DMS 273 (cell line): ENCODE data around the gene NETO1.

Experiments used
- DNase-seq: peaks from one replicate; lab custom pipeline; 2025; ENCODE audit not compliant: unreplicated experiment; lab: John Stamatoyannopoulos, UW

NETO1 gene

GRCh38 chr18:72846736-72847533, 20.9 kb downstream of the NETO1 start:
- no peak for DNase-seq

GRCh38 chr18:72843743-72844142, 24.0 kb downstream of the NETO1 start:
- no peak for DNase-seq

DNA sequence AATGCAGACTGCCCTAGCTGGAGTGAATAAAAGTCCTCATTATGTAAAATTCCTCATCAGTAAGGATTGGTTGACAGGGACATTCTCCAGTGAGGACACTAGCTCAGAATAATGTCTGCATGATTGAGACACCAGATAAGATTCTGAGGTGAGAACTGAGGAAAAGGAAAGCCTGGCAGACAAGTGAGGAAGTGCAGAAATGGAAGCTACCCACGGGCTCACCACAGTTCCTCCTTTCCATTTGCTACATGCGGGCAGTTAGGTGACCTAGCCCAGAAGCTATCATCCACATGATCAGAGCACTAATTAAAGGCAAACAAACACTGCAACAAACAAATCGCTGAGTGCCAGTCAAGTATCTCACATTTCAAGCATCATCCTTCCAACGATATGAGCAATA, 27.7 kb downstream of the NETO1 start:
- DNase-seq: no peak

DNA sequence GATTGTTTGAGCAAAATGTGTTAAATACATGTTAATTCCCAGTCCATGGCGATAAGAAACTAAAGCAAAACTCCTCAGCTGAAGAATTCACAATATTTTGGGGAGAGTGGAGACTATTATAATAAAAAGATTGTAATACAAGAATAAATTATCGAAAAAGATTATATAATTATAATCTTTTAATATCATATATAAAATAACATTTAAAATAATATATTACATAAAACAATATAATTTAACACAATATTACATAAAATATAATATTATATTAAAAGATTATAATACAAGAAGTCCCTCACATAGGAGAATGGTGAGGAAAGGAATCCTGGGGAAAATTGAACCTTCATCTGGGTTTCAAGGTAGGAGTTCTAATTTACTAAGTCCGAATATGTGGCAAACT, 33.1 kb downstream of the NETO1 start:
- no peak for DNase-seq

DNA sequence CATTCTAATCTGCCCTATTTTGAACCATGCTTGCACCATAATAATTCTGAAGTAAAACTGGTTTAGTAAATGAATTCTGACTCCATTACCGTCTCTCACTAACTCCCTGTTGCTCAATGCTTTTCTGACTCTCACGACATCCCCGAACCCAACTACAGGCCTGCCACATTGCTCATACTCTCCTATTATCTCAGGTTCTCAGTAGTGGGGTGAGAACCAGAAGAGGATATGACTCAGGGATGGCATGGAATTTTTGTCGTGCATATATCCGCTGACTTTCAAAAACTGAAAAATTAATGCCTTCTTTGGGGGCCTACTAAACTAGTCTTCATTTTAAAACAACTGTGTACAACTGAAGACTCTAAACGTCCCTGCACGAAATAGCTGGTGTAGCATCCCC, 34.3 kb downstream of the NETO1 start:
- no peak for DNase-seq

DNA sequence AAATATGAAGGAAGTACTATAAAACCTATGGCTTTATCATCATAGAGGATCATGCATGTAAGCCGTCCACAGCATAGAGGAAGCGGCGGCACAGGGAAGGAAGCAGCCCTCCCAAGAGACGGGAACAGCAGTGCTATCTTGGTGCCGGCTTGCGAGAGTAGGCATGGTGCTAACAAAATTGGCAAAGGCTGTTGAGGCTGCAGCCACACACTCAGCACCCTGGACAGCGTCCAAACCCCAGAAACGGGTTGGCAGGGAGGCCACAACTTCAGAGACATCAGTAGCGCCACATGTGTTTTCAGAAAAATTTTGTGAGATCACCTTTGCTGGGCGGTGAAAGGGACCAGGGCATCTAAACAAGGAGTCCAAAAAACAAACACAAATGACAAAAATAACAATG, 37.7 kb downstream of the NETO1 start:
- DNase-seq: peak; percentile 2

- DNase-seq: no peak
Observed at GRCh38 chr18:72828601-72829000, 39.2 kb downstream of the NETO1 start.

DNA sequence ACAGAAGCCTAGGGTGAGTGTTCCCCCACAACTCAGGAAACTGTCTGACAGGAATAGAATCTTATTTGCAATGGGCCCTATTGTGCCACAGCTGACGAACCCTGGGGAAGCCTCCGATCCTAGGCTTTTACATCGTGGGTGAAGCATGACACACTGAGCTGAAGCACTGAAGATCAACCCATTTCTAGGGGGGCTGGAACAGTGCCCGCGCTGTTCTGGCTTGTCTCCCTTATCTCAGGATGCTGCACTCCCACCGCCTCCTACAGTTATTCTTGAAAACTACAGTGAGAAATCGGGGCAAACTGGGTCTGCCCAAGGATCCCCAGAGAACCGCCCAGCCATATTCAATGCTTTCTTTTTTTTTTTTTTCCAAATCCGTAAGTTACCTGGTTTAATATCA, 41.1 kb downstream of the NETO1 start:
- no peak for DNase-seq

DNA sequence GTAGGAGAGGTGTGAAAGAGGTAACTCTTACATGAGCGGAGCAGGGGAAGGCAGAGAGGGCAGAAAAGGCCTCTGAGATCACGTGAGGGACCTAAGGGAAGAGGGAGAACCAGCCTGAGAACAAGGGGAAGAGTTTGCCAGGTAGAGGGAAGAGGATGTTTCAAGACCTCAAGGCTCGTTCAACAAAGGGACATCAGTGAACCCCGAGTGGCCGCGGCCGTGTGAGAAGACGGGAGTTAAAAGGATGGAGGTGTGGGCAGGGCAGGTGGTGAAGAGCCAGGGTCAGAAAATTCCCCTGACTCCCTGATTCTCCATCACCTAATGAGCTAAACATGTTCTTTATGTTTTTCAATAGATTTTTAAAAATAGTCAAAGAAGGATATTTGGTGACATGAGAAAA, 44.4 kb downstream of the NETO1 start:
- no peak for DNase-seq

DNA sequence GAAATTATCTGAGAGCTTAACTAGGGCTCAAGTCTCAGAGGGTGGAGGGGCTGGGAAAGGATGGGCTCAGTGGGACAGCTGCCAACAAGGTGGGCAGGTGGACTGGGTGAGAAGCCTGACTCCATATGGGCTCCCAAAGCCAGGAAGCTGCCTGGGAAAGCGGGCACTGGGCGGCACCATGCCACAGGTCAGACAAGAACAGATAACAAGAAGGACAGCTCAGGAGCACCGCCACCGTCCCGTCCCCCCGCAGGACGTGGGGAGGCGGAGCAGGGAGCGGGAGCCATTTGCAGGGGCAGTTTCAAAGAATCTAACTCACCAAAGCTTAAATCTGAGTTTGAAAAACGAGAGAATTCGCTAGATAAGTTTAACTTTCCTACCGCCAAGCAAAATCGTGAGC, 45.6 kb downstream of the NETO1 start:
- no peak for DNase-seq

- DNase-seq: no peak
Observed at GRCh38 chr18:72820571-72820970, 47.2 kb downstream of the NETO1 start.

- DNase-seq: no peak
Observed at GRCh38 chr18:72819050-72819449, 48.7 kb downstream of the NETO1 start.

DNA sequence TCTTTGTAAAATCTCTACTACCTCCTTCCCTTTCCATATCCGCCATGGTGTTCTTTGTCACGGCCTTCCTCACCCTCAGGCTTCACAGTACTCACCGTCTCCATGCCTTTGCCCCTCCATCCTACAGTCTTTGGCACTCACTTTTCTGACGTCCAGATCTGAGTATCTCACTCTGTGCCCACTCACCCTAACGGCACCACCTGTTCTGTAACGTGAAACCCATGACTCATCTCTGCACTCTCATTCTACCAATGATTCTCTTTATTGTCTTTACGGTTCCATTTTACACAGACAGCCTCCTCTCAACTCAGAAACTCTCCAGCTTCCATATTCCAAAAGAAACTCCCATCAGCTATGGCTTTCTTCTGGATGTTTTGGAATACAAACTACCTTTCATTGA, 56.7 kb downstream of the NETO1 start:
- peak; percentile 4 for DNase-seq

DNA sequence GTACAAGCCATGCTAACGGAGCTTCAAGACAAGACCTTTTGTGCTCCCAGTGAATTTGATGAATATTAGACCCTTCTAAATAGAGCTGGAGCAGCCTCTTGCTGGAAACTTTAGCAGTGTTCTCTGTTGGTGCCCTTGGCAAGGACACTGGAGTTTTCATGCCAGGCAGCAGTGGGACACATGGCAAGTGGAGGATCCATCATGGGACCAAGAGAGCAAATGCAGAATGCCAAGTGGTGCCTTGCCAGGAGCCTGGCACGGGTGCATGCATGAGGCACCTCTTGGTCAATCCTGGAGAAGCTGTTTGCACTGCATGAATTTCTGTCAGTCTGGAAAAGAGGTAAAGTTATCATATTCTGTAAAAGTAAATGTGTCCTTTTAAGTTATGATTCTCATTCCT, 59.1 kb downstream of the NETO1 start:
- no peak for DNase-seq

DNA sequence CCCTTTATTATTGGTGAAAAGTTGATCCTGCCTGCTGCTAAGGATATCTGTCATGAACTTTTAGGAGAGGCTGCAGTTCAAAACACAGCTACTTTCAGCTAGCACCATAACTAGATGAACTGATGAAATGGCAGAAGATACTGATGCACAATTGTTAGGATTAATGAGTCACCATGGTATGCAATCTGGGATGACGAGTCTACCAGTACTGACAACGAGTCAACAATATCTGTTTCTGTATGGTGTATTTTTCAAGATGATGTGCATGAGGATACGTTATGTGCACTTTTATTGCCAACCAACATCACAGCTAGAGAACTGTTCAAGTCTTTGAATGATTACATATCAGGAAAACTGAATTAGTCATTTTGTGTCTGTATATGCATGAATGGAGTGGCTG, 68.7 kb downstream of the NETO1 start:
- DNase-seq: no peak

GRCh38 chr18:72783530-72783929, 84.3 kb downstream of the NETO1 start:
- no peak for DNase-seq

GRCh38 chr18:72774914-72775313, 92.9 kb downstream of the NETO1 start:
- no peak for DNase-seq

DNA sequence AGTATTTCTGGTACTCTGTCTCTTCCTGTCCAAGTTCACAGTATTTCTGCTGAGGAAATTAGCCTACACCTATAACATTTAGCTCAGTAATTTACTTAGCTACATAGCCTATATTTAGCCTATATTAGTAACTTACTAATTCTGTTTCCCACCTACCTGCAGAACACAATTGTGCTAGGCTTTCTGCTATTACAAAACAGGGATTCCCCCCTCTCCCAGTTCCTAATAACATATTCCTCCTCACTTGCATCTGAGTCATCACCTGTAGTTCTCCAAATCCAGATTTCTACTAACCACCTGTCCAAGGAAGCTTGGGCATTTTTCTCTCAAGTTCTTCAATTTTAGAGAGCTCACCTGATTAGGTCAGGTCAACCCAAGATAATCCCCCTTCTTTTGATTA, 94.9 kb downstream of the NETO1 start:
- DNase-seq: no peak

DNA sequence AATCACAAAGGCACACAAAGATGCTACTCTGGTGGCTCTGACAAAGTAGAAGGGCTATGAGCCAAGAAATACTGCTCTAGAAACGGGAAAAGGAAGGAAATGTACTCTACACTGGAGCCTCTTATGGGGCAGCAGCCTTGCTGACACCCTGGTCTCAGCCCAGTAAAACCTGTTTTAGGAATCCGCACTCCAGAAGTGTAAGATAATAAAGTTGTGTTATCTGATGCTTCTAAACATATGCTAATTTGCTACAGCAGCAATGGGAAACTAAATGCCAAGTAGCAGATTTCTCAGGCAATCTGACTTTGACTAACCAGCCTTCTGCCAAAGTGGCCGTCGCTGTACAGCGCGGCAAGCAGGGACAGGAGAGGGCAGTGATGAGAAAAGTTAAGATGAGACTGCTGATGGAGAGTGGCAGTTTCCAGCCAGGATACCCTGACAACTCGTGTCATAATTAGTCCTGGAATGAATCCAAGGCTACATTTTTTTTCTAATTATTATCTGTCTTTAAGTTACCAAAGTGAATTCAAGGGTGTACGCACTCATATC, 99.0 kb downstream of the NETO1 start:
- peak; percentile 2 for DNase-seq

DNA sequence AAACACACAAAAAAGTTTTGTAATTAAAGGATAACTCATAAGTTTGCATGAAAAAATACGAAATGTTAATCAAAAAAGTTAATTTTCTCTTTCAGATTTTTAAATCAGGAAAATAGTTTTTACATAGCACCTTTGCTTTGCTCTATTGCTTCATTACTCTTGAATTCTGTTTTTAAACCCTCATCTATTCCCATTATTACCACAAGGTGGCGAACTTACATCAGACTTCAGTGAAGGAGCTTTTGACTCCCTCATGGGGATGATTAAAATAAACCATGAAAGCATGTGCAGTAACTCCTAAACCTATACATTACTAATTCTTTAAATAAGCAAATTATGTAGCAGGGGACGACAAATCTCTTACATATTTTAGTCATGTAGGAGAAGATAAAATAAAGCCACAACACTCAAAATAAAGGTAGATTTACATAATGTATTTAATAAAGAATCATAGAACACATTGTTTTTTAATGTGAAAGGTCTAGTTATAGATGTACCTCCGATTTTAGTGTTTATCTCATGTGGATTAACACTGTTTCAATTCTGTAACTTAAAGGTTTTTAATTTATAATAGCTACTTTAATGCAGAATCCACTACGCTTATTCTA, 105.2 kb downstream of the NETO1 start:
- DNase-seq: peak; percentile 81

GRCh38 chr18:72752220-72752619, 115.6 kb downstream of the NETO1 start:
- DNase-seq: no peak

- no peak for DNase-seq
Observed at GRCh38 chr18:72742002-72742401, 125.8 kb downstream of the NETO1 start.

DNA sequence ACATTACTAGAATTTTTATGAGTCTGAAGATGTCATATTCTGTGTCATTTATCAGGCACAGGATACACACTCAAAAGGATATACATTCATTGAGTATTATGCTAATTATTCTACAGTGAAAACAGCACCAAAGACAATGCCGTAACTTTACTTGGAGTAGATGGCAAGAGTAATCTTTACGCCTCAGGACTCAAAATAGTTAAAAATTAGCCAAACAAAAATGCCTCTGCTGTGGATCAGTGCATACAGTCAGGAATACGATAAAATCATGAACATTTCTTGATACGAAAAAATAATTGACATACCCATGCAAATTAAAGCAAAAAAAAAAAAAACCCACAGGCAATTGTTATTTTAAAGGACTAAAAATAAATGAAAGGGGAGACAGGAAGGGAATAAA, 129.7 kb downstream of the NETO1 start:
- no peak for DNase-seq
